ENCODE results near the gene MYMX.
"Not testable (repeated sequence)": the region's sequence is repeated elsewhere in the genome, so short reads cannot be mapped to it uniquely, and the experiment has no call there.

MYMX gene

GRCh38 chr6:44228433-44228832 lies 11.7 kb downstream of the MYMX start:
- no peak for TF ChIP-seq CTCF (IDR thresholded peaks at IDR 0.05; ENCODE audit: insufficient read depth, missing control alignments)
- DNase-seq (ENCODE audit: insufficient read length, low spot score), result no peak
- FAIRE-seq, result no peak

GRCh38 chr6:44228836-44229235 lies 12.1 kb downstream of the MYMX start:
- DNase-seq (ENCODE audit: insufficient read length, low spot score) (no peak), FAIRE-seq (no peak)
- TF ChIP-seq CTCF (IDR thresholded peaks at IDR 0.05; ENCODE audit: insufficient read depth, missing control alignments), result no peak

- FAIRE-seq (no peak), DNase-seq (ENCODE audit: insufficient read length, low spot score) (no peak)
- TF ChIP-seq CTCF (IDR thresholded peaks at IDR 0.05; ENCODE audit: insufficient read depth, missing control alignments), result no peak
Observed at GRCh38 chr6:44229376-44230033, 12.8 kb downstream of the MYMX start.

- no peak for FAIRE-seq
- TF ChIP-seq CTCF (IDR thresholded peaks at IDR 0.05; ENCODE audit: insufficient read depth, missing control alignments), result no peak
- no peak for DNase-seq (ENCODE audit: insufficient read length, low spot score)
Observed at GRCh38 chr6:44230034-44230675, 13.4 kb downstream of the MYMX start.

GRCh38 chr6:44231426-44231825 lies 14.7 kb downstream of the MYMX start:
- FAIRE-seq; DNase-seq (ENCODE audit: insufficient read length, low spot score): not testable (repeated sequence)

GRCh38 chr6:44232676-44233566 lies 16.2 kb downstream of the MYMX start:
- DNase-seq (ENCODE audit: insufficient read length, low spot score) (no peak), FAIRE-seq (no peak)
- TF ChIP-seq CTCF (IDR thresholded peaks at IDR 0.05; ENCODE audit: insufficient read depth, missing control alignments), result no peak

- no peak for FAIRE-seq
- no peak for DNase-seq (ENCODE audit: insufficient read length, low spot score)
- TF ChIP-seq CTCF (IDR thresholded peaks at IDR 0.05; ENCODE audit: insufficient read depth, missing control alignments), result no peak
Observed at GRCh38 chr6:44233567-44234100, 16.9 kb downstream of the MYMX start.

Data from D721Med (cell line).